Left cardiac atrium (tissue), 4 donors: ENCODE data around the gene PTH1R. TPM values are rescaled to one million over a fixed set of nuclear protein-coding genes. Genes with fewer than 3 reads are reported as not detected.
A peak's percentile ranks its signal among the peaks of the same experiment; 100 is the strongest.

ENCODE experiments used
- ATAC-seq, 2 donors: fragments of 200-7000 bp; cut with Tn5 transposase; one replicate each; pipeline ENCODE4 v1.9.1; 2020; ENCODE audit warnings: mild to moderate bottlenecking in 2 of 2, moderate library complexity in 2 of 2
- DNase-seq: peaks from one replicate; pipeline ENCODE4 v3.0.0-alpha.2; 2020
- intact Hi-C, 2 donors: fragments of 100-400 bp; cut with DNase I; formaldehyde crosslinking; loops; one replicate each; pipeline versions ENCODE4 v1.14.1 to v1.15.1; 2022 to 2023
- long read RNA-seq: library from polyadenylated mRNA; unstranded; transcript quantifications from one replicate; pipeline ENCODE4 v2.0.0, GENCODE V29; 2021
- total RNA-seq, 2 donors: library from RNA; stranded (reverse); fragmentation: NEBNext Ultra II Directional; extraction: Animal tissue kit (Norgen Biotek cat#: 25700); gene quantifications; one replicate each; pipeline ENCODE4 v1.2.1, GENCODE V29; 2021
- donor health status: DM: no; HTN: yes; CAD: no.
- donor health status: DM: no; HTN: yes; CAD: no; lungs with severe emphysema.
- donor health status: DM: yes; HTN: yes; CAD: no.
- donor health status: Dilated cardiomyopathy.

The PTH1R gene
- 10 to 100 TPM in 1 of 2 donors, 1 to 10 TPM in 1; 5.4 to 10.0 TPM for total RNA-seq
- long read RNA-seq, partial matches to known transcripts = 1 of 5 reads
- long read RNA-seq, other reads (novel, unspliced or antisense) = 3 of 5 reads

DNA sequence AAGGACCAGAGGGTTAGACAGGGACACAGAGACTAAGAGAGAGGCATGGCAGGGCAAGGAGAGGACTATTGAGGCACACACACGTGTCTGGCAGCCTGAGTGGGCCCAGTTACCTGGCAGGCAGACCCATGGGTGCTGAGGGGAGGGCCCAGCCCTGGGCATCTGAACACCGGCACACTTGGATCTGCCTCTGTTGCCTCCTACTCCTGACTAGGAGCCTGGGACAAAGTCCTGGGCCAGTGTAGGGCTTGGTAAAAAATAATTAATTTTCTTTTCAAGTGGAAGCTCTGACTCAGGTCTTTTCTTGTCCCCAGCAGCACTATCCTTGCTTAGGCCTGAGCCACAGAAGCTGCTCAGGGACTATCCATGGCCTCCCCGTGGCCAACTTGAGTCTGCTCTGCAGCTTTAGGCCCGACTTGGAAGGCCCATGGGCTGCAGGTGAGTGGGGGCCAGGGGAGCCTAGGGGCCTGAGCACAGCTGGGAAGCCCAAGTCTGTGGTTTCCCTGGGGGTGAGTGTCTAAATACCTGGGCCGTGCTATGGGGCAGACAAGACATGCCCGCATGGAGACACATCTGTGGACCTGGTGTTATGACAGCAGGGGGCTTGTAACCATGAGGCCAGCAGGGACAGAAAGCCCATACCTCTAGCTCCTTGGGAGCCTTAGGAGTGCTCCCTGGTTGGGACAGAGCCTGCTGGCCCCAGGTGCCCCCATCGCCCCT is at the start of gene PTH1R:
Gene PTH1R, plus strand, starts transcription at position 316 of the 720 bp plus-strand sequence. CDS start 5,839 bp downstream, outside the sequence.
- intact Hi-C loops = no loop called here
- DNase-seq = no peak
- no peak for ATAC-seq

DNA sequence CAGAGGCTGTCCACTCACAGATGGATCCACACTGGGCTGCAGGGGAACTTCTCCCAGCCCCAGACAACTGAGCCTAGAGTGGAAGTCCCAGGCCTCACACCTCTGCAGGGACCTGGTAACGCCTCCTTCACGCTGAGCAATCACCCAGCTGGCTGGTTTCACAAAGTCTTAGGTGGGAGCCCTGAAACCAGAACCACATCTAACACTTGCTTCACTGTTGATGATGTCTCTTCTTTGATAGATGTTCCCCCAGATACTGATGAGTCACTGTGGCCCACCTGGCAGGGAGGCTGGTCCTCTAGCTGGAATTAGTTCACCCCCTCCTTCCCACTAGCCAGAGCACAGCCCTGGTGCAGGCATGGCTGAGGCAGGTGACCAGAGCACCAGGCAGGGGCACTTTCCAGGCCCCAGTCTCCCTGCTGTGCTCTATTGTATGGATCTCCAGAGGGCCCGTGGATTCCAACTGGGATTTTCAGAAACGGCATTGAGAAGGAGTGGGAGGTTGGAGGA is 47.8 kb upstream of the PTH1R start:
- intact Hi-C loops = no loop called here
- ATAC-seq (no peak), DNase-seq (no peak)

DNA sequence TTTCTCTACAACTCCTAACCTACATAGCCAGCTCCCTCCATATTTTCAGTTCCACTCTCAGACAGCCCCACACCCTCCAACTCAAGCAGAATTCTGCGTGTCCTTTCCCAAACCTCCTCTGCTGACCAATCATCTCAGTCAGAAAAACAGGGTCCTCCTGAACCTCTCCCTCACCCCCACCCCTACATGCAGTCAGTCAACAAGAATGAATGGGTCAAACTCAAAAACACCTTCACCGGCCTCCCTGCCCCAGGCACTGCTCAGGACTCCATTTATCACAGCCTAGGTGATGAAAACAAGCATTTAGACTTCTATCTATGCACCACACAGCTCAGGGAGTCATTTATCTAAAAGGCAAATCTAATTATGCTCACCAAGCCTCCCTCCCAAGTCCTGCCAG is 46.7 kb upstream of the PTH1R start:
- intact Hi-C loops = no loop called here
- ATAC-seq (no peak), DNase-seq (no peak)

- ATAC-seq = no peak
- intact Hi-C loops = no loop called here
- DNase-seq = no peak
These were observed 46.2 kb upstream of the PTH1R start for GRCh38 chr3:46831316-46831715.

GRCh38 chr3:46831841-46832240 is 45.7 kb upstream of the PTH1R start:
- ATAC-seq = no peak
- intact Hi-C loops = no loop called here
- DNase-seq = no peak

DNA sequence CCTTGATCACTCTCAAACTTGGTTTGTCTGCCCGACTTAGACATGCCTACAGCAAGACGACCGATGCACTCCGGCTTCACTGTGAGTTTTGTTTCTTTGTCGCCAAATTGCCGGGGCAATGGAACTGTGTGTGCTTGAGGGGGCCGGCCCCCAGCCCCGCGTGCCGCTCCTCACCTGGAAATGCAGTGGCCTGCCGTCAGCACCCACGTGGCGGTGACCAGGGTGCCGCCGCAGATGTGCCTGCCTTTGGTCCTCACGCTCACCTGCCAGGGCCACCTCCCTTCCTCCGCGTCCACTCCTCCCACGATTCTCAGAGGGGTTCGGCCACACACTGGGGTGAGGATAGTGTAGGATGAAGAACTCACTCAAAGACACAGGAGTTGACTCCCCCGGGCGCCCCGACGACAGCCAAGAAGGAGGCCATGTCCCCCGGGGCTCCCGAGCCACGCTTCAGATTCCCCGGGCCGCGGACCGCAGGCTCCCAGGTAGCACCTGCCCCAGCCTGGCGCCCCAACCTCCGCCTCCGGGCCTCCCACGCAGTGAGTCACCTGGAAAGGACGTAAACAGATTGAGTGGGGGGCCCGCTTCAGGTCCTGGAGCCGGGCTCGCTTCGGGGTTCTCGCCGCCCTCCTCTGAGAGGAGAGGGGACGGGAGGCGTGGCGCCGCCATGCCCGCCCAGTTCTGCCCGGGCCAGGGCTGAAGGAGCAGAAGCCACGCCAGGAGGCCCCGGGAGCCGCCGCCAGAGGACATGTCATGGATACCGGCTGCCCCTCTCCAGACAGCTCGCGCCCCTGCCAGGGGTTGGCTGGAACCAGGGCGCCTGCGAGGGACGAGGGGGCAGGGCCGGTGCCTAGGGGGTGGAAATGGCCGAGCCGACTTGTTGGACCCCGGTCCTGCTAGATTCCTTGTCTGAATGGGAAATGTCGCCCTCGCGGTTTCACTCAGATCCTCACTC is 43.9 kb upstream of the PTH1R start:
- DNase-seq (no peak), ATAC-seq (peak in 1 of 2 donors; percentile 16)
- intact Hi-C loops = no loop called here

DNA sequence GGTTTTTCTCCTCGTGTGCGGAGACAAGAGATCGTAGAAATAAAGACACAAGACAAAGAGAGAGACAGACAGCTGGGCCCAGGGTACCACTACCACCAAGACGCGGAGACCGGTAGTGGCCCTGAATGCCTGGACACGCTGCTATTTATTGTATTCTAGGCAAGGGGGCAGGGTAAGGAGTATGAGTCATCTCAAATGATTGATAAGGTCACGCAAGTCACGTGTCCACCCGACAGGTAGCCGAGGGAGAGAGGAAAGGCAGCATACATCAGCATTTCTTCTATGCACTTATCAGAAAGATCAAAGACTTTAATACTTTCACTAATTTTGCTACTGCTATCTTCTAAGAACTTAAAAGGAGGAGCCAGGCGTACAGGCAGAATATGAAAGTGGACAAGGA is 42.5 kb upstream of the PTH1R start:
- DNase-seq (no peak), ATAC-seq (no peak)
- intact Hi-C loops = no loop called here

DNA sequence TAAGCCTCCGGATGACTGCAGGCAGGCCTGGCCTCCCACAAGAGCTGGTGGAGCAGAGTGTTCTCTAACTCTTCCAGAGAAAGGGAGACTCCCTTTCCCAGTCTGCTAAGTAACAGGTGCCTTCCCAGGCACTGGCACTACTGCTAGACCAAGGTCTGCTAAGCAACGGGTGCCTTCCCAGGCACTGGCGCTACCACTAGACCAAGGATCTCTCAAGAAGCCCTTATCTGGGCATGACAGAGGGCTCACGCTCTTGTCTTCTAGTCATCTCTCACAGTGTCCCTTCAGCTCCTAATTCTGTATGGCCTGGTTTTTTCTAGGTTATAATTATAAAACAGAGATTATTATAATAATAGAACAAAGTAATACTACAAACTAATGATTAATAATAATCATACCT is 42.0 kb upstream of the PTH1R start:
- intact Hi-C loops = no loop called here
- no peak for DNase-seq
- no peak for ATAC-seq

GRCh38 chr3:46838301-46838700 is 39.2 kb upstream of the PTH1R start:
- intact Hi-C loops = no loop called here
- no peak for ATAC-seq
- no peak for DNase-seq

DNA sequence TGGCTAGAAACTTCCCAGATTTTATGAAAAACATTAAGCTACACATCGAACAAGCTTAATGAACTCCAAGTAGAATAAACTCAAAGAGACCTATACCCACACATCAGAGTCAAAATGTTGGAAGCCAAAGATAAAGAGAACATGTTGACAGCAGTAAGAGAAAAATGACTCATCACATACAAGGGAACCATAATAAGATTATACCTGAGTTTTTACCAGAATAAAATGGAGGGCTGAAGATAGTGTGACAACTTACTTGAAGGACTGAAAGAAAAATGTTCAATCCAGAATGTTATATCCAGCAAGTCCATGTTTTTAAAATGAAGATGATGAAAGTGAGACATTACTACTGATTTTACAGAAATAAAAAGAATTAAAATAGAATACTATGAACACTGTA is 37.0 kb upstream of the PTH1R start:
- DNase-seq = no peak
- intact Hi-C loops = loop anchor here in 1 of 2 donors (10.0 kb wide), 1 partner anchor 136 kb away; the partner anchor contains the start of gene TMIE

DNA sequence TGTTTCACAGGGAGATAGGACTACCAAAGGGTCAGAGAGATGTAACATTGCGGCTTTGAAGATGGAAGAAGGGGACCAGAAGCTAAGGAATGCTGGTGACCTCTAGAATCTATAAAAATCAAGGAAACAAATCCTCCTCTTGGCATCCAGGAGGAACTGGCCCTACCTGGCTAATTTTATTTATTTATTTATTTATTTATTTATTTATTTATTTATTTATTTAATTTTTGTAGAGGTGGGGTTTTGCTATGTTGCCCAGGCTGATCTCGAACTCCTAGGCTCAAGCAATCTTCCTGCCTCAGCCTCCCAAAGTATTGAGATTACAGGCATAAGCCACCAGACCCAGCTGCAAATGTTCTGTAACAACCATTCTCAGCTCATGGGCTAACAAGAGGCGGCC is 34.0 kb upstream of the PTH1R start:
- intact Hi-C loops = loop anchor here in 1 of 2 donors (10.0 kb wide), 1 partner anchor 139 kb away; the partner anchor contains the start of gene TMIE
- DNase-seq (no peak), ATAC-seq (no peak)

More for the DNA sequence above, 37.0 kb upstream of the PTH1R start:
- ATAC-seq = no peak

DNA sequence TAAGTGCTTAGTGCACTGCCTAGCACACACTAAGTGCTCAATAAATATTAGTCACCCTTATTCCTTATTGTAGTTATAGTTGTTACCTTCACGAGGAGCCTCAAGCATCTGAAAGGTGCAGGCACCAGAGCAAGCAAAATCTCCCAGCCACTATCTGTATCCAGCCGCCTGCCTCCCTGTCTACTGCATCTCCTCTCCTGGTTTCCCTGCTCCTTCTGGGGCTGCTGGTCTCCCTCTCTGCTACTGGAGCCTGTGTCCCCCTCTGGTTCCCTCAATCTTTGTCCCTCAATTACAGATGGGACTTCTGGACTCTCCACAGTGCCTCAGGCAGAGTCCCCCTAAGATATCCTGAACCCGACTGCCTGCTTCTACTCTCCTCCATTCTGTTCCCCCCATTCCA is 33.1 kb upstream of the PTH1R start:
- no peak for DNase-seq
- no peak for ATAC-seq
- intact Hi-C loops = loop anchor here in 1 of 2 donors (10.0 kb wide), 1 partner anchor 140 kb away; the partner anchor contains the start of gene TMIE

GRCh38 chr3:46844881-46845312 is 32.6 kb upstream of the PTH1R start:
- ATAC-seq (no peak), DNase-seq (no peak)
- intact Hi-C loops = loop anchor here in 1 of 2 donors (5.0 to 10.0 kb wide), 2 partner anchors 47 to 140 kb away; partner anchors contain the start of gene TMIE

DNA sequence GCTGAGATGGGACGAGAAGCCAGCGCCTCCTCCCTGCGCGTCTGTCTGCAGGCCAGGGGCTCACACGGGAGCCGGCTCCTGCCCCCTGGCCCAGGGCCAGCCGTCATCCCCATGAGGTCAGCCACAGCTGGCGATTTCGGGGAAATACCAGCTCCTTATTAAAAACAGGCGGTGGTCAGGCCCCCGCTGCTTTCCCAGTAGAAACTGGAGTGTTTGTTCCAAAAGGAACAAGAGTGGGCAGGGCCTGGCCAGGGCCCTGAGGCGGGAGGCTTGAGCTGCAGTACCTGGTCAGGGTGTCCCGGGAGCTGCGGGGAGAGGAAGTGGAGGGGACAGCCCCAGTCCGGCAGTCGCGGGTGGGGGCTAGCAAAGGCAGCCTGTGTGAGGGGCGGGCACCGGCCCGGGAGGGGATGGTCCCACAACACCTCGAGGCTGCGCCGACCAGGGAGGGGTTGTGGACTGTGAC is 32.1 kb upstream of the PTH1R start:
- intact Hi-C loops = loop anchor here in 1 of 2 donors (5.0 to 10.0 kb wide), 2 partner anchors 47 to 141 kb away; partner anchors contain the start of gene TMIE
- ATAC-seq = peak; percentile 70 to 73
- DNase-seq = peak; percentile 73

DNA sequence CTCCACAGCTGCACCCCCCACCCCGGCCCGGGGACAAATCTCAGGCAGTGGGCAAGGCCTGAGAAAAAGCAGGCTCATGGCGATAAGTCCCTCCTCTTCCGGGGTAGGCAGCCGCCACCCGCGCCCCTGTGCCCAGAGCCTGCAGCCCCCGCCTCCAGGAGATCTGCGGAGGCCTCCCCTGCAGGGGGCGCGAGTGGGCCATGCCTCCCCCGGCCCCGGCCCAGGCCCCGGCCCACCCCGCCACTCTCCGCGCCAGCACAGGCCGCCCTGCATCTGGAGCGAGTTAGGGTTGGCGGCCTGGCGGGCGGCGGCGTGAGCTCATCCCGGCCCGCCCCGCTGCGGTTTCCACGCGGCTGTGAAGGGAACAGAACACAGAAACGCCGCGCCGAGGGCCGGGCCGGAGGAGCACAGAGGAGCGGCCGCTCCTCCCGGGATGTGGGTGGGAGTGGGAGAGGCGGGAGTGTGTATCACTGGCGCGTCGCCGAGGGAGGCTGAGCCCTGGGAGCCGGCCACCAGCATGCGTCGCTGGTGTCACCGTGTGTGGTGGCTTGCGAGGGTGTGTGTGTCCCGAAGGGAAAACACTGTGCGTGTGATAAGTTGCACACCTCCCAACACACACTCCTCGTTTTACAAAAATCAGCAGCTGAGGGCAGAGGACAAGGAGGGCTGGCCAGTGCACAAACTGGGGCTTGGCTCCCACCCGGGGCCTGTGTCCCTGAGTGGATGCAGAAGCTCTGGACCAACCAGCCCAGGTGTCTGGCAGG is 31.5 kb upstream of the PTH1R start:
- DNase-seq (peak; percentile 81), ATAC-seq (peak; percentile 85 to 87)
- intact Hi-C loops = loop anchor here in 1 of 2 donors (5.0 to 10.0 kb wide), 2 partner anchors 46 to 141 kb away; partner anchors contain the start of gene TMIE

GRCh38 chr3:46846624-46847542 is 30.6 kb upstream of the PTH1R start:
- DNase-seq (no peak), ATAC-seq (no peak)
- intact Hi-C loops = loop anchor here in 1 of 2 donors (5.0 to 10.0 kb wide), 2 partner anchors 45 to 142 kb away; partner anchors contain the start of gene TMIE

DNA sequence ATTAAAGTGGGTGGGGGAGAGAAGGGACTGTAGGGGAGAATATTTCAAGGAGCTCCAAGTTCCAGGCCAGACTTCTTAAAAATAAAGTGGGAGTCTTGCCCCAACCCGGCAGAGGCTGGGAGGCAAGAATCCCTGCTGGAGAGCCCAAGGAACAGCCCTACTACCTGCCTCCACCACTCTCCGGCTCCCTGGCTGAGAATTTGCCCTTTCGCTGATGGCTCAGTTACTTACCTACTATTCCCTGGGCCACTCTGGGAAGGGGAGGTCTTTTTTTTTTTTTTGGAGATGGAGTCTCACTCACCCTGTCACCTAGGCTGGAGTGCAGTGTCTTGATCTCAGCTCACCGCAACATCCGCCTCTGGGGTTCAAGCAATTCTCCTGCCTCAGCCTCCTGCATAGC is 29.8 kb upstream of the PTH1R start:
- no peak for DNase-seq
- ATAC-seq = no peak
- intact Hi-C loops = loop anchor here in 1 of 2 donors (5.0 to 10.0 kb wide), 2 partner anchors 45 to 143 kb away; partner anchors contain the start of gene TMIE
